ENCODE measurements around the gene MRM3. TPM values are rescaled to one million over a fixed set of nuclear protein-coding genes. Genes with fewer than 3 reads are reported as not detected.
"Not testable (repeated sequence)": the region's sequence is repeated elsewhere in the genome, so short reads cannot be mapped to it uniquely, and the experiment has no call there.

Gene MRM3
- total RNA-seq, 4 donors from 2014 or later: 18.6 to 29.1 (median 24.8) TPM

- Histone ChIP-seq H3K27me3 (no peaks in the 10 kb centered on the region), H3K9me3 (no peaks in the 10 kb centered on the region), H3K36me3 (peaks cover 0 to 25% (median 0%) of the 10 kb centered on the region in 3 donors), H3K4me1 (no peaks in the 10 kb centered on the region), H3K4me3 (no peak overlapping the region), H3K27ac (no peak overlapping the region)
- WGBS, 2 donors: 89% methylated on average over 24 to 37 of the region's 37 CpGs
- TF ChIP-seq POLR2A (IDR thresholded peaks at IDR 0.05): no peak
- no peak for TF ChIP-seq EP300 (IDR thresholded peaks at IDR 0.05)
- TF ChIP-seq CTCF (IDR thresholded peaks at IDR 0.05): no peak
- DNase-seq (ENCODE audit: low spot score in 2 of 2): no peak
Observed at GRCh38 chr17:802901-803881, 21.0 kb downstream of the MRM3 start.

- TF ChIP-seq EP300 (IDR thresholded peaks at IDR 0.05): no peak
- Histone ChIP-seq H3K9me3 (no peaks in the 10 kb centered on the region), H3K27ac (no peak overlapping the region), H3K4me1 (no peaks in the 10 kb centered on the region), H3K27me3 (no peaks in the 10 kb centered on the region), H3K36me3 (peaks cover 0 to 25% (median 0%) of the 10 kb centered on the region in 3 donors), H3K4me3 (no peak overlapping the region)
- no peak for DNase-seq (ENCODE audit: low spot score in 2 of 2)
- 69 to 74% methylated on average over 22 to 38 of the region's 41 CpGs for WGBS, 2 donors
Observed at GRCh38 chr17:804541-805435, 22.6 kb downstream of the MRM3 start.

GRCh38 chr17:805886-806285 lies 23.7 kb downstream of the MRM3 start:
- not testable (repeated sequence) for H3K4me3 ChIP-seq; H3K27ac ChIP-seq; H3K9me3 ChIP-seq; DNase-seq (ENCODE audit: low spot score in 2 of 2); H3K4me1 ChIP-seq; H3K27me3 ChIP-seq
- WGBS, 2 donors: 89 to 93% methylated on average over 13 to 16 of the region's 23 CpGs
- H3K36me3 ChIP-seq: peaks cover 0 to 17% (median 0%) of the 10 kb centered on the region in 3 donors

- no peaks in the 10 kb centered on the region for H3K9me3 ChIP-seq
- no peak overlapping the region for H3K27ac ChIP-seq
- H3K4me3 ChIP-seq: no peak overlapping the region
- H3K27me3 ChIP-seq: no peaks in the 10 kb centered on the region
- no peak for DNase-seq (ENCODE audit: low spot score in 2 of 2)
- peaks cover 0 to 15% (median 0%) of the 10 kb centered on the region in 3 donors for H3K36me3 ChIP-seq
- H3K4me1 ChIP-seq: no peaks in the 10 kb centered on the region
- TF ChIP-seq EP300 (IDR thresholded peaks at IDR 0.05) (no peak), POLR2A (IDR thresholded peaks at IDR 0.05) (no peak)
- 68 to 70% methylated on average over 13 of the region's 13 CpGs for WGBS, 2 donors
Observed at GRCh38 chr17:806346-806745, 24.2 kb downstream of the MRM3 start.

GRCh38 chr17:806781-807522 lies 24.8 kb downstream of the MRM3 start:
- Histone ChIP-seq H3K4me1 (no peaks in the 10 kb centered on the region), H3K9me3 (no peaks in the 10 kb centered on the region), H3K27ac (no peak overlapping the region), H3K4me3 (no peak overlapping the region), H3K27me3 (no peaks in the 10 kb centered on the region), H3K36me3 (peaks cover 0 to 15% (median 0%) of the 10 kb centered on the region in 3 donors)
- TF ChIP-seq POLR2A (IDR thresholded peaks at IDR 0.05): no peak
- TF ChIP-seq CTCF (IDR thresholded peaks at IDR 0.05): no peak
- no peak for TF ChIP-seq EP300 (IDR thresholded peaks at IDR 0.05)
- WGBS, 2 donors: 84 to 86% methylated on average over 26 to 33 of the region's 33 CpGs
- no peak for DNase-seq (ENCODE audit: low spot score in 2 of 2)
